Measurements from ENCODE around the gene PNMA1. TPM values are rescaled to one million over a fixed set of nuclear protein-coding genes. Genes with fewer than 3 reads are reported as not detected.

Gene PNMA1
- total RNA-seq, 2 experiments from 2014 or later, result 27.1 to 36.6 TPM

GRCh38 chr14:73755434-73756014 lies 41.3 kb upstream of the PNMA1 start:
- Mint-ChIP-seq H3K27me3 (no peaks in the 10 kb centered on the region), H3K4me1 (peaks cover 83% of the 10 kb centered on the region), H3K27ac (peak overlapping the region; percentile 92), H3K36me3 (peaks cover 11% of the 10 kb centered on the region), H3K4me3 (peak overlapping the region; percentile 77), H3K9me3 (ENCODE audit: low read depth) (no peaks in the 10 kb centered on the region)
- no peak for DNase-seq
- ATAC-seq, result no peak
- CTCF ChIA-PET, result interaction anchor here (1.1 to 14.1 kb wide), 6 partner anchors 12 to 71 kb away, joined by 5 to 151 read pairs (median 48); no protein-coding TSS in a partner anchor

DNA sequence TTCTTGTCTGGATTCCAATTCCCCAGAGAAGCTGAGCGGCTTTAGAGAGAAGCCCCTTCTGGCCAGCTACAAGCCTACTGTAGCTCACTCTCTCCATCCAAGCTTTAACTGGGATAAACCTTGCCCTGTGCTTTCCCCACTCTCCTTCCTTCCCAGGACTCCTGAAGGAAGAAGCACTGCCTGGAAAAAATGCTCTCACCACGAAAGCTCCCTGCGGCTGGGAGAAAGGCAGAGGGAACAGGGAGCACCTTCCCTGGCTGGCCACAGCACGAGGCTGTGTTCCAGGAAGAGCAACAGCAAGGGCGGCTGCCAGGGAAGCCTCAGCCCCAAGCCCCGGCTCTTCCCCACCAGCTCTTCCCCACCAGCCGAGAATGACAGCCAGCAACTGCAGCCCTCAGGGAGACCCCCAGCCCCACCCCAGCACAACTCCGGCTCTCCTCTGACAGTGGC lies 40.8 kb upstream of the PNMA1 start:
- DNase-seq (no peak), ATAC-seq (no peak)
- Mint-ChIP-seq H3K27me3 (no peaks in the 10 kb centered on the region), H3K36me3 (peaks cover 11% of the 10 kb centered on the region), H3K4me1 (peaks cover 85% of the 10 kb centered on the region), H3K4me3 (peak overlapping the region; percentile 77), H3K27ac (peak overlapping the region; percentile 92), H3K9me3 (ENCODE audit: low read depth) (no peaks in the 10 kb centered on the region)
- CTCF ChIA-PET, result interaction anchor here (0.8 to 14.1 kb wide), 8 partner anchors 12 to 72 kb away, joined by 4 to 151 read pairs (median 32); no protein-coding TSS in a partner anchor

DNA sequence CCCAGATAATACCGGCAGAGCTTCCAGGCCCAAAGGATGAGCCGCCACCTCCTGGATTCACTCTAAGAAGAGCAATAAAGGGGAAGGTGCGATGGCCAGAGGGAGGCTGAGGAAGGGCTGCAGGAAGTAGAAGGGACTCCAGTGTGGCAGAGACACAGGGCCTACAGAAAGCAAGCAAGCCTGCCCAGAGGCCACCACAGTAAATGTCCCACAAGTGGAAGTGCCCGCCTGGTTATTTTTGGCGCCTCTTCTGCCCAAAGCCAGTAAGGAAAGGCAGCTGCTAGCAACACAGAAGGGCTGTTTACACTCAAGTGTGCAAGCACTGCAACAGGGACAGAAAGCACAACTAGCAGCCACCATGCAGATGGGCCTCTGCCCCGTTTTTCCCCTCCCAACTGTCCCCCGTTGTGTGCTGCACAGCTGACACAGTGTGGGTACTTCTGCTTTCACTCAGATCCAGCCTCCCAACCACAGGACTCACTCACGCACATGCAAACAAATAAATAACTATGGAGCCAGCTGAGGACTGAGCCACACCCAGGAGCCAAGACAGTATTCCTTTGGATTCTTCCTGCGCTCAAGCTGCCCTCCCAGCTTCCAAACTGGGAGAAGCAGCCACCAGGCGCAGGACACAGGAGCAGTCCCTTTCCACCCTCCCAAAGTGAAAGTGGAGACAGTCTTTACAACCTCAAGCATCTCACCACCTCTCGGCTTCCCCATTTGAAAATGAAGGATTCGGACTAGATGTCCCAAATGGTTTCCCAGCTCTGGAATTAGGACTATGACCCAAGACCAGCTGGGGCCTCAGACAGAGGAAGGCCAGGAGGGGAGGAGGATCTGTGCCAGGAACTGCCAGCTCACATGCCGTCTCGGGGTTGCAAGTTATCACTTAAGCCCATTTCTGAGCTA lies 40.0 kb upstream of the PNMA1 start:
- peak overlapping the region; percentile 77 for H3K4me3 Mint-ChIP-seq
- DNase-seq, result peak; percentile 87
- ATAC-seq, result peak; percentile 34
- peaks cover 11% of the 10 kb centered on the region for H3K36me3 Mint-ChIP-seq
- H3K27ac Mint-ChIP-seq, result peak overlapping the region; percentile 92
- peaks cover 92% of the 10 kb centered on the region for H3K4me1 Mint-ChIP-seq
- no peaks in the 10 kb centered on the region for H3K9me3 Mint-ChIP-seq (ENCODE audit: low read depth)
- no peaks in the 10 kb centered on the region for H3K27me3 Mint-ChIP-seq
- CTCF ChIA-PET, result interaction anchor here (0.8 to 14.1 kb wide), 11 partner anchors 11 to 133 kb away, joined by 3 to 151 read pairs (median 5); no protein-coding TSS in a partner anchor

DNA sequence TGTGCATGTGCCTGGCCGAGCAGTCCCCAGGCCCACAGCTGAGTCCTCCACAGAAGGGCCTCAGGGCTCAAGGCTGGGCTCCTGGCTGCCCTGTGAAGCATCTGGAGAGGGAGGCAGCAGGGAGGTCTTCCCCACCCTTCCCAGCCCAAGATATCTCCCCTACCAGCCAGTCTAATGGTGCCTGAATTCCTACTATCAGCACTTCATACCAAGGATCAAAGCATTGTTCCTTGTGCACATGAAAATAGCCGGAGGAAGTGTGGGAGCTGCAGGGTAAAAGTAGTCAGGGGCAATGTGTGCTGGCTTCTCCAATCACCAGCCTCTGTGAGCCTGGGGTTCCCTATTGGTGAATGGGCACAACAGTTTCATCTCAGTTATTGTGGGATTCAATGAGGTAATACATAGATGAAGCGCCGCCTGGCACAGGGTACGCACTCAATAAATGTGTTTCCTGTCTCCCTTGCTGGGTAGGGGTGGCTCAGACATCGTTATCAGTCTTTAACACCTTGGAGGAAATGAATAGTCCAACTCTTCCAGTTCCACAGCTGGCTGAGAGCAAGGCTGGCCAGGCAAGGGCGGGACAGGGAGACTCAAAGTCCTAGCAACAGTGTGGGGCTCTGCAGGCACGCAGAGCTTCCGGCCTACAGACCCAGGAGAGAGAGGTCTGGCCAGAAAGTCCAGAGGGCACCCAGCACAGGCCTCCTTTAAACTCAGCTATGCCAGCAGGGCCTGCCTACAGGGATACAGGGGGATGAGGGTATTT lies 39.1 kb upstream of the PNMA1 start:
- CTCF ChIA-PET, result interaction anchor here (0.9 to 14.1 kb wide), 12 partner anchors 9 to 134 kb away, joined by 3 to 151 read pairs (median 7); no protein-coding TSS in a partner anchor
- Mint-ChIP-seq H3K27ac (peak overlapping the region; percentile 92), H3K9me3 (ENCODE audit: low read depth) (no peaks in the 10 kb centered on the region), H3K4me1 (peaks cover 98% of the 10 kb centered on the region), H3K27me3 (no peaks in the 10 kb centered on the region), H3K36me3 (peaks cover 13% of the 10 kb centered on the region), H3K4me3 (peak overlapping the region; percentile 77)
- DNase-seq, result no peak
- peak; percentile 7 for ATAC-seq

DNA sequence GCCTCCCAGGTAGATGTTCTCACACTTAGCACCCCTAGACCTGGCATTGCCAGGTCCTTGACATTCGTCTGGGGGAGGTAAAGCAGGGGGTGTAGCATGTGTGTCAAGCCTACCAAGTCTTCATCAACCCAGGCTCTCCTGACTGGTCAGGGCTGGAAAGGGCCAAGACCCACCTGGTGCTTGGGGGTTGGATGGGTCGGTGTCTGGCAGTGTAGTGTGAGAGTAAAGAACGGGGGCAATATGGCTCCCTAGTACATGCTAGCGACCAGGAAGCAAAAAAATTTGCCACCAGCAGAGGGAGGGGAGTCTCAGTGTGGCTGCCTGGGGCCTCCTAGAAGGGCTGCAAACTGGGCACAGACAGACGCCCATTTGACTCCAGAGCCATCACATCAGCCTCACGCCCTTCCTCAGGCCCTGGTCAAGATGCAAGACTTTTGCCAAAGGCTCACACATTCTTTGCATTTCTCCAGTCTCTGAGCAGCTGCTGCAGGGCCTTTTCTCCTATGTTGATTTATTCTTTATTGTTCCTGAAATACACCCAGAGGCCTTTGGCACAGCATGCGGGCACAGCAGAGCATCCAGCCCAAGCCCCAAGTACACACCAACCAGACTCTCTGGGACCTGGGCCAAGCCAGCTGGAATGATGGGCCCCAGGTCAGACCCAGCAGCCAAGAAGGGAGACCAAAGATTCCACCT lies 38.3 kb upstream of the PNMA1 start:
- Mint-ChIP-seq H3K9me3 (ENCODE audit: low read depth) (no peaks in the 10 kb centered on the region), H3K36me3 (peaks cover 9% of the 10 kb centered on the region), H3K27ac (peak overlapping the region; percentile 92), H3K4me3 (peak overlapping the region; percentile 33), H3K4me1 (peaks cover 99% of the 10 kb centered on the region), H3K27me3 (no peaks in the 10 kb centered on the region)
- ATAC-seq, result peak; percentile 39
- CTCF ChIA-PET, result interaction anchor here (0.9 to 14.1 kb wide), 11 partner anchors 9 to 74 kb away, joined by 3 to 151 read pairs (median 10); no protein-coding TSS in a partner anchor
- DNase-seq, result peak; percentile 75

DNA sequence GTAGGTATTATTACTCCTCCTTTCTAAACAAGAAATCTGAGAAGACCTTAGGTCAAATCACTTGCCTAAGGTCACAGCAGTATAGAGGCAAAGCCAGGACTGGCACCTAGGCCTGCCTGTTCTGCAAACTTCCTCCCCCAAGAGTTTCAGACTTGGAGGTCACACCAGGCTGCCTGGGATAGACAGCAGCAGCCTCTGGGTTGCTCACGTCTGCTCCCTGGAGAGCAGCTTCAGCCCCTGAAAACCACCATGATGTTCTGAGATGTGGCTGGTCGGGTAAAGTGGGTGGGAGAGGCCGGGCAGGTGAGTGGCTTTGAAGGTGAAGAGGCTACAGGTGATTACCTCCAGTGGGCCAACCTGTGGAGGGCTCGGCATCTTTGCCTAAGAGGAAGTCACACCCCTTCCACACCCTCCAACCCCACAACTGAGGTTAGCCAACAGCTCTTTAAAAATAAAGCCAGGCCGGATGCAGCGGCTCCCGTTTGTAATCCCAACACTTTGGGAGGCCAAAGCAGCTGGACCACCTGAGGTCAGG lies 37.0 kb upstream of the PNMA1 start:
- Mint-ChIP-seq H3K27ac (peak overlapping the region; percentile 92), H3K27me3 (no peaks in the 10 kb centered on the region), H3K4me1 (peaks cover 99% of the 10 kb centered on the region), H3K9me3 (ENCODE audit: low read depth) (no peaks in the 10 kb centered on the region), H3K4me3 (peak overlapping the region; percentile 26), H3K36me3 (peaks cover 10% of the 10 kb centered on the region)
- CTCF ChIA-PET, result interaction anchor here (0.6 to 14.1 kb wide), 10 partner anchors 8 to 101 kb away, joined by 3 to 151 read pairs (median 6); partner anchors contain the start of gene PTGR2
- peak; percentile 73 for DNase-seq
- peak; percentile 10 for ATAC-seq

DNA sequence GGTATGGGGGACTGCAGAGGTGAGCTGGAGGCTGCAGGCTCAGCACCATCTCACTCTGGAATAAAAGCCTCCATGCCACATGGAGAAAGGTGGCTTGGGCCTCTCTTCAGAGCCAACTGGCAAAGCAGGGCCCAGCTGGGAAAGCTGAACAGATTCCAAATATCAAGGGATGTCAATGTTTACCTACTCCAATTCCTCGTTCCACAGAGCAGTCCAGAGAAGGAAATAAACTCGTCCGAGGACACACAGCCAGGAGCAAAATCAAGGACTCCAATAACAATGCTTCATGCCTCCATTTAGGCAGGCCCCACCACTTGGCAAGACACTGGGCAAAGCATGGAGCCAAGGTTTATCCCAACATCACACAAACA lies 36.3 kb upstream of the PNMA1 start:
- peaks cover 10% of the 10 kb centered on the region for H3K36me3 Mint-ChIP-seq

DNA sequence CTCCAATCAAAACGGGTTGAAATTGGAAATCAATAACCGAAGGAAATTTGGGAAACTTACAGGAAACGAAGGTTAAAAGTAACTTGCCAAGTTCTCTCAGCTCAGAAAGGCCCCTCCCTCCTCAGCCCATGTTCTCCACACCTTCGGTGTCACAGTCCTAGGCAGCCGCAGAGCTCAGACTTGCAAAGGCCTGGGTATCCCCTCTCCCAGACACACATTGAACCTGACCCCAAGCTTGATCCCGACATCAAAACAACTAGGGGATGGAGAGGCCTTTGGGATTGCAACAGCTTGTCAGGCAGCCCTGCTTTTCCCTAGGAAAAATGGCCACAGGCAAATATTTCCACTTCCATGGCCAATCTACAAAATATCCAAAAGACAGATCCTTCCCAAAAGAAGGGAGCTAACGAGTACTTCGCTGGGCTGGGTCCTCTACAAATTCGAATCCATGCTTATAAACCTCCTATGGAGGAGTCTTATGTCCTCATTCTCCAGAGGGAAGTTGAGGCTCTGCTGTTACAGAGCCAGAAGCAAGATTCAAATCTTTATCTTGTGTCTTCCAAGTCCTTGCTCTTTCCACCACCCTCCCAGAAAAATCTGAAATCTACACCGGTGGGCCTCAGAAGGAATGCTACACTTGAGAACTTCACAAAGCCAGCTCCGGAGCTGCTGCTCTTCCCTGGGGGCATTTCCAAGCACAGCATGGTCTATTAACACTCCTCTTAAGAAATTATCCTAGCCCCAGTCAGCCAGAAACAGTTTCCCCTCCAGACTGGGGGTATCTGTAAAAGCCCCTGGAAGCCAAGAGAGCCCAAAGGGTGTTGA lies 35.7 kb upstream of the PNMA1 start:
- Mint-ChIP-seq H3K27me3 (no peaks in the 10 kb centered on the region), H3K27ac (peak overlapping the region; percentile 92), H3K4me3 (peak overlapping the region; percentile 41)

More for the DNA sequence above, 36.3 kb upstream of the PNMA1 start:
- peaks cover 99% of the 10 kb centered on the region for H3K4me1 Mint-ChIP-seq
- CTCF ChIA-PET, result interaction anchor here (0.9 to 14.1 kb wide), 9 partner anchors 8 to 76 kb away, joined by 3 to 151 read pairs (median 5); no protein-coding TSS in a partner anchor
- DNase-seq (no peak), ATAC-seq (no peak)
- H3K9me3 Mint-ChIP-seq (ENCODE audit: low read depth), result no peaks in the 10 kb centered on the region
- no peaks in the 10 kb centered on the region for H3K27me3 Mint-ChIP-seq
- H3K27ac Mint-ChIP-seq, result peak overlapping the region; percentile 92
- no peak overlapping the region for H3K4me3 Mint-ChIP-seq

DNA sequence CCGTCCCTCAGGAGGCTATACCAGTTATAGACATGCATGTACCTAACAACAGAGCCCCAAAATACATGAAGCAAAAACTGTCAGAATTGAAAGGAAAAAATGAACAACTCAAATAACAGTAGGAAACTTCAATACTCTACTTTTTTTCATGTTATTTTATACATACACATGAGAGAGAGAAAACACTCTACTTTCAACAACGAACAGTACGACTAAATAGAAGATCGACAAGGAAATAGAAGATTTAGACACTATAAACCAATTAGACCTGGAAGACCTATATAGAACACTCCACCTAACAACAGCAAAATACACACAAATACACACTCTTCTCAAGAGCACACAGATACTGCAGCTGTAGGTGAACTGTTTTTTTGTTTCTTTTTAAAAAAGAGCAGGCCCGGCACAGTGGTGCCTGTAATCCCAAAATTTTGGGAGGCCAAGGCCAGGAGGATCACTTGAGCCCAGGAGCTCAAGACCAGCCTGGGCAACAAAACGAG lies 34.7 kb upstream of the PNMA1 start:
- Mint-ChIP-seq H3K9me3 (ENCODE audit: low read depth) (no peaks in the 10 kb centered on the region), H3K4me3 (peak overlapping the region; percentile 41), H3K27me3 (no peaks in the 10 kb centered on the region), H3K4me1 (peaks cover 99% of the 10 kb centered on the region), H3K27ac (peak overlapping the region; percentile 78), H3K36me3 (peaks cover 10% of the 10 kb centered on the region)
- no peak for DNase-seq
- no peak for ATAC-seq
- CTCF ChIA-PET, result interaction anchor here (0.8 to 14.1 kb wide), 7 partner anchors 10 to 78 kb away, joined by 3 to 151 read pairs (median 5); no protein-coding TSS in a partner anchor

More for the DNA sequence above, 35.7 kb upstream of the PNMA1 start:
- ATAC-seq (no peak), DNase-seq (no peak)
- CTCF ChIA-PET, result interaction anchor here (0.8 to 14.1 kb wide), 10 partner anchors 8 to 77 kb away, joined by 3 to 151 read pairs (median 4); no protein-coding TSS in a partner anchor
- H3K9me3 Mint-ChIP-seq (ENCODE audit: low read depth), result no peaks in the 10 kb centered on the region
- peaks cover 99% of the 10 kb centered on the region for H3K4me1 Mint-ChIP-seq
- peaks cover 10% of the 10 kb centered on the region for H3K36me3 Mint-ChIP-seq

DNA sequence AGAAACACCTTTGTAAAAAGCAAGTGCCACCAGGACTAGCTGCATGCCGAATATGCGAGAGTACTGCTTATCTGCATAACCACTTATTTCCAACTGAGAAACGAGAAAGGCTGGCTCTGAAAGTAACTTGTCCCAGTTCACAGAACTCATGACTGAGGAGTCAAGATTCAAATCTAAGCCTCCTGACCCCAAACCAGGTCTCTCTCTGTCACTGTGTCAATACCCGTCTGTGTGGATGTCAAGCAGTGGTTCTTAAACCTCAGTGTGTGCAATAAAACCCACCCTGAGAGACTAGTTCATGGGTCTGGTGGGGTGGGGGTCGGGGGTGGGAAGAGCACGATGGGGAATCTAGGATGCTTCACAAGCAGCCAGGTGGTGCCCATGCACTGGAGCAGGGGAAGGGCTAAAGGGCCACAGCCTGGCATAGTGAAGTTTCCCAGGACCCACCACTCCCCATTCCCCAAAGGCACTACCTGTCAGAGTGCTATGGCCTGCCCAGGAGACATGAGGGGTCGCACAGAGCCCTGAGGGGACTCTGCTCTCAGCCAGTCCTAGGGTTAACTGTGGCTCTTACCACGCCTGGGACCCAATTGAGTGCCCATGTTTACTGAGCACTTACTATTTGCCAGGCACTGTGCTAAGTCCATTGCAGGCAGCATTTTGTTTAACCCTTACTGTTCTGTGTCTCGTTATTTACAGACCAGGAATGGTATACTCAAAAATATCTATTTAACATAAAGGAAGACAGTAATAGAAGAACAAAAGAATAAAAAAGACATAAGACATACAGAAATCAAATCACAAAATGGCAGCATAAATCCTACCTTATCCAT lies 33.4 kb upstream of the PNMA1 start:
- H3K4me1 Mint-ChIP-seq, result peaks cover 99% of the 10 kb centered on the region
- DNase-seq (no peak), ATAC-seq (no peak)
- H3K36me3 Mint-ChIP-seq, result peaks cover 10% of the 10 kb centered on the region
- H3K4me3 Mint-ChIP-seq, result peak overlapping the region; percentile 29
- CTCF ChIA-PET, result interaction anchor here (1.0 to 10.1 kb wide), 2 partner anchors 15 to 17 kb away, joined by 3 to 118 read pairs; no protein-coding TSS in a partner anchor
- H3K27me3 Mint-ChIP-seq, result no peaks in the 10 kb centered on the region
- peak overlapping the region; percentile 92 for H3K27ac Mint-ChIP-seq
- no peaks in the 10 kb centered on the region for H3K9me3 Mint-ChIP-seq (ENCODE audit: low read depth)
